HEK293 (cell line): ENCODE results near the gene PUM1.

ENCODE experiments used
- CTCF ChIA-PET: fragments of 350-600 bp; formaldehyde crosslinking; extraction: SDS; loops from one replicate; lab custom pipeline; 2021; ENCODE audit warnings: antibody characterized with exemption; lab: Yijun Ruan, JAX
- POLR2A ChIA-PET: fragments of 300-600 bp; formaldehyde crosslinking; extraction: SDS; loops from one replicate; lab custom pipeline; 2020; ENCODE audit warnings: antibody characterized with exemption, inconsistent platforms; lab: Yijun Ruan, JAX
- H3K27ac ChIP-seq: fragments of 200-500 bp; sonication (Bioruptor generic); 2 replicates; pipeline ENCODE4 v1.5.1; 2014; ENCODE audit warnings: low read depth, low read length, control low read depth, inconsistent platforms; ENCODE audit errors: extremely low read depth
- H3K36me3 ChIP-seq, 2 experiments: fragments of 200-500 bp in 1 of 2; sonication (Bioruptor generic) in 1 of 2; 1 replicate in 1 of 2; 2 replicates in 1 of 2; pipeline ENCODE4 v1.5.1; 2014 to 2017; ENCODE audit warnings: inconsistent platforms in 2 of 2, low read length in 2 of 2; ENCODE audit not compliant: control insufficient read depth in 2 of 2, insufficient read depth in 1 of 2
- H3K4me1 ChIP-seq: fragments of 200-500 bp; sonication (Bioruptor generic); 2 replicates; pipeline ENCODE4 v1.5.1; 2014; ENCODE audit warnings: mild to moderate bottlenecking, low read length, inconsistent platforms; ENCODE audit not compliant: control insufficient read depth, insufficient read depth
- H3K4me3 ChIP-seq: 2 replicates; pipeline ENCODE4 v1.5.1; 2011; ENCODE audit warnings: low read depth, mild to moderate bottlenecking, control low read depth, low read length, moderate library complexity
- H3K9me3 ChIP-seq: fragments of 200-500 bp; sonication (Bioruptor generic); 2 replicates; pipeline ENCODE4 v1.5.1; 2014; ENCODE audit warnings: low read depth, low read length, inconsistent platforms; ENCODE audit not compliant: control insufficient read depth, insufficient read depth
- FEZF1 ChIP-seq: fragments of 450-650 bp; formaldehyde crosslinking; IDR thresholded peaks from 2 replicates; pipeline ENCODE4 v1.5.1; 2016; ENCODE audit warnings: missing biosample characterization, missing genetic modification characterization
- GLIS1 ChIP-seq: fragments of 450-650 bp; formaldehyde crosslinking; IDR thresholded peaks from 2 replicates; pipeline ENCODE4 v1.5.1; 2016; ENCODE audit warnings: missing biosample characterization, missing genetic modification characterization
- HOXA7 ChIP-seq: sonication (generic); formaldehyde crosslinking; IDR thresholded peaks from 2 replicates; pipeline ENCODE4 v1.8.1; 2022; ENCODE audit warnings: missing genetic modification reagents, borderline replicate concordance
- PRDM1 ChIP-seq: fragments of 450-650 bp; formaldehyde crosslinking; IDR thresholded peaks from 2 replicates; pipeline ENCODE4; 2016; ENCODE audit warnings: missing biosample characterization, missing genetic modification characterization
- SALL2 ChIP-seq: fragments of 450-650 bp; formaldehyde crosslinking; IDR thresholded peaks from 2 replicates; pipeline ENCODE4 v1.5.0; 2017; ENCODE audit warnings: missing biosample characterization, mild to moderate bottlenecking, missing genetic modification characterization, borderline replicate concordance
- TCF7L2 ChIP-seq: IDR thresholded peaks from 2 replicates; pipeline ENCODE4 v1.6.1; 2011; ENCODE audit warnings: low read depth, mild to moderate bottlenecking, inconsistent platforms, low read length, moderate library complexity, borderline replicate concordance
- ZEB2 ChIP-seq: fragments of 450-650 bp; formaldehyde crosslinking; IDR thresholded peaks from 2 replicates; pipeline ENCODE4 v1.5.1; 2016; ENCODE audit warnings: missing biosample characterization, missing genetic modification characterization
- ZFP37 ChIP-seq: fragments of 450-650 bp; formaldehyde crosslinking; IDR thresholded peaks from 2 replicates; pipeline ENCODE4 v1.5.1; 2016; ENCODE audit warnings: missing biosample characterization, missing genetic modification characterization
- ZNF114 ChIP-seq: fragments of 450-650 bp; formaldehyde crosslinking; IDR thresholded peaks from 2 replicates; pipeline ENCODE4 v1.5.0; 2017; ENCODE audit warnings: missing biosample characterization, missing genetic modification characterization
- ZNF248 ChIP-seq: fragments of 450-650 bp; formaldehyde crosslinking; IDR thresholded peaks from 2 replicates; pipeline ENCODE4 v1.5.1; 2017; ENCODE audit warnings: missing biosample characterization, missing genetic modification characterization
- ZNF274 ChIP-seq, 2 experiments: fragments of 200-500 bp in 1 of 2; fragments of 450-650 bp in 1 of 2; sonication (Bioruptor generic) in 1 of 2; formaldehyde crosslinking in 1 of 2; IDR thresholded peaks; 2 replicates each; pipeline versions ENCODE4 v1.5.1 to v1.6.1; 2014 to 2016; ENCODE audit warnings: borderline replicate concordance in 1 of 2, inconsistent platforms in 1 of 2, low read length in 1 of 2, missing biosample characterization in 1 of 2, missing genetic modification characterization in 1 of 2
- ZNF610 ChIP-seq: fragments of 450-650 bp; formaldehyde crosslinking; IDR thresholded peaks from 2 replicates; pipeline ENCODE4 v1.5.1; 2016; ENCODE audit warnings: missing biosample characterization, missing genetic modification characterization, borderline replicate concordance
- TF ChIP-seq, protein P1 (sequence below): fragments of 450-650 bp; formaldehyde crosslinking; IDR thresholded peaks from 2 replicates; pipeline ENCODE4 v1.5.1; 2017; ENCODE audit warnings: missing biosample characterization, missing genetic modification characterization
- TF ChIP-seq, protein P2 (sequence below): fragments of 450-650 bp; formaldehyde crosslinking; IDR thresholded peaks from 2 replicates; pipeline ENCODE4 v1.5.1; 2016; ENCODE audit warnings: missing biosample characterization, missing genetic modification characterization
- TF ChIP-seq, protein P3 (sequence below): fragments of 450-650 bp; IDR thresholded peaks from 2 replicates; pipeline ENCODE4 v1.5.1; 2018; ENCODE audit warnings: missing biosample characterization, missing genetic modification characterization
- TF ChIP-seq, protein P4 (sequence below): fragments of 450-650 bp; formaldehyde crosslinking; IDR thresholded peaks from 2 replicates; pipeline ENCODE4 v1.5.1; 2017; ENCODE audit warnings: missing biosample characterization, mild to moderate bottlenecking, missing genetic modification characterization, moderate library complexity
- TF ChIP-seq, protein P5 (sequence below): fragments of 450-650 bp; formaldehyde crosslinking; IDR thresholded peaks from 2 replicates; pipeline ENCODE4 v1.5.1; 2016; ENCODE audit warnings: missing biosample characterization, missing genetic modification characterization
- TF ChIP-seq, protein P6 (sequence below): fragments of 450-650 bp; IDR thresholded peaks from 2 replicates; pipeline ENCODE4 v1.5.1; 2018; ENCODE audit warnings: missing biosample characterization, mild to moderate bottlenecking, missing genetic modification characterization

Gene PUM1

DNA sequence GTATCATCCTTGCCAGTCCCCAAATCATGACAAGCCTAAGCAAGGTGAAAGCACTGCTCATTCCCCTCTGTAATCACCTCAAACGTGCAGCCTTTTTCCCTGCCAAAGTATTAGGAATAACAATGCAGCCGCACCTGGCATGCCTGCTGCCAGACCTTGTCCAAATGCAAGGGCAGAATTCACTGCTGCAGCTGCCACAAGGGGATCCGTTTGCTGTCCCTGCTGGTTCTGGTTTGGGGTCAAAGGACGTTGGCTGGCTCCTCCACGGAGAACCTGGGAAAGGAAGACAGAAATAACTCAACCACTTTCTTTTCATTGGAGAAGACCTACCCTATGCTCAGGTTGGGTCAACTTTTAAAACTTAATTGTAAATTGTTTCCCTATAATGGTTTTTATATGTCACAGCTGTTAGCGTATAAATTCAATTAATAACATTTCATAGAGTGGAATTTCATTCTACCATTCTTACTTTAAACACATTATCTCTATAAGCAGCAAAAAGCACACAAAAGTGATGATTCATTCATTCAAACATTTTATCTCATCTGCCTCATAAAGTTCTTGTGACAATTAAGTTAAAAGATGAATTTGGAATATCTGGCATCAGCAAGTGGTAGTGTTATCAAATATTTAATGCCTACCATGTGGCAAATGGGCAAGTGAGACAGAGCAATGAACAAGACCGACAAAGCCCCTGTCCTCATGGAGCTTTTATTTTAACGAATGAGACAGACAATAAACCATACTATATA is 97.1 kb downstream of the PUM1 start:
- TF ChIP-seq, protein P1, sequence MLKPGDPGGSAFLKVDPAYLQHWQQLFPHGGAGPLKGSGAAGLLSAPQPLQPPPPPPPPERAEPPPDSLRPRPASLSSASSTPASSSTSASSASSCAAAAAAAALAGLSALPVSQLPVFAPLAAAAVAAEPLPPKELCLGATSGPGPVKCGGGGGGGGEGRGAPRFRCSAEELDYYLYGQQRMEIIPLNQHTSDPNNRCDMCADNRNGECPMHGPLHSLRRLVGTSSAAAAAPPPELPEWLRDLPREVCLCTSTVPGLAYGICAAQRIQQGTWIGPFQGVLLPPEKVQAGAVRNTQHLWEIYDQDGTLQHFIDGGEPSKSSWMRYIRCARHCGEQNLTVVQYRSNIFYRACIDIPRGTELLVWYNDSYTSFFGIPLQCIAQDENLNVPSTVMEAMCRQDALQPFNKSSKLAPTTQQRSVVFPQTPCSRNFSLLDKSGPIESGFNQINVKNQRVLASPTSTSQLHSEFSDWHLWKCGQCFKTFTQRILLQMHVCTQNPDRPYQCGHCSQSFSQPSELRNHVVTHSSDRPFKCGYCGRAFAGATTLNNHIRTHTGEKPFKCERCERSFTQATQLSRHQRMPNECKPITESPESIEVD = peak; percentile 56; the same call in 1 of the 2 replicates
- TF ChIP-seq, protein P2, sequence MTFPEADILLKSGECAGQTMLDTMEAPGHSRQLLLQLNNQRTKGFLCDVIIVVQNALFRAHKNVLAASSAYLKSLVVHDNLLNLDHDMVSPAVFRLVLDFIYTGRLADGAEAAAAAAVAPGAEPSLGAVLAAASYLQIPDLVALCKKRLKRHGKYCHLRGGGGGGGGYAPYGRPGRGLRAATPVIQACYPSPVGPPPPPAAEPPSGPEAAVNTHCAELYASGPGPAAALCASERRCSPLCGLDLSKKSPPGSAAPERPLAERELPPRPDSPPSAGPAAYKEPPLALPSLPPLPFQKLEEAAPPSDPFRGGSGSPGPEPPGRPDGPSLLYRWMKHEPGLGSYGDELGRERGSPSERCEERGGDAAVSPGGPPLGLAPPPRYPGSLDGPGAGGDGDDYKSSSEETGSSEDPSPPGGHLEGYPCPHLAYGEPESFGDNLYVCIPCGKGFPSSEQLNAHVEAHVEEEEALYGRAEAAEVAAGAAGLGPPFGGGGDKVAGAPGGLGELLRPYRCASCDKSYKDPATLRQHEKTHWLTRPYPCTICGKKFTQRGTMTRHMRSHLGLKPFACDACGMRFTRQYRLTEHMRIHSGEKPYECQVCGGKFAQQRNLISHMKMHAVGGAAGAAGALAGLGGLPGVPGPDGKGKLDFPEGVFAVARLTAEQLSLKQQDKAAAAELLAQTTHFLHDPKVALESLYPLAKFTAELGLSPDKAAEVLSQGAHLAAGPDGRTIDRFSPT (tag by site-specific recombination) = 0 out of 2 replicates have a peak, but pooled peaks have one; percentile 11
- TF ChIP-seq GLIS1 (tag by site-specific recombination) (no peak), PRDM1 (tag by site-specific recombination) (0 out of 2 replicates have a peak, but pooled peaks have one; percentile 6), FEZF1 (tag by site-specific recombination) (peak; percentile 28; the same call in 1 of the 2 replicates), ZEB2 (tag by site-specific recombination) (no peak), SALL2 (tag by site-specific recombination) (no peak), ZNF248 (tag by site-specific recombination) (no peak), ZNF610 (tag by site-specific recombination) (no peak), ZNF114 (tag by site-specific recombination) (no peak)
- TF ChIP-seq, protein P3, sequence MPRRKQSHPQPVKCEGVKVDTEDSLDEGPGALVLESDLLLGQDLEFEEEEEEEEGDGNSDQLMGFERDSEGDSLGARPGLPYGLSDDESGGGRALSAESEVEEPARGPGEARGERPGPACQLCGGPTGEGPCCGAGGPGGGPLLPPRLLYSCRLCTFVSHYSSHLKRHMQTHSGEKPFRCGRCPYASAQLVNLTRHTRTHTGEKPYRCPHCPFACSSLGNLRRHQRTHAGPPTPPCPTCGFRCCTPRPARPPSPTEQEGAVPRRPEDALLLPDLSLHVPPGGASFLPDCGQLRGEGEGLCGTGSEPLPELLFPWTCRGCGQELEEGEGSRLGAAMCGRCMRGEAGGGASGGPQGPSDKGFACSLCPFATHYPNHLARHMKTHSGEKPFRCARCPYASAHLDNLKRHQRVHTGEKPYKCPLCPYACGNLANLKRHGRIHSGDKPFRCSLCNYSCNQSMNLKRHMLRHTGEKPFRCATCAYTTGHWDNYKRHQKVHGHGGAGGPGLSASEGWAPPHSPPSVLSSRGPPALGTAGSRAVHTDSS (tag by site-specific recombination) = no peak
- TF ChIP-seq, protein P4, sequence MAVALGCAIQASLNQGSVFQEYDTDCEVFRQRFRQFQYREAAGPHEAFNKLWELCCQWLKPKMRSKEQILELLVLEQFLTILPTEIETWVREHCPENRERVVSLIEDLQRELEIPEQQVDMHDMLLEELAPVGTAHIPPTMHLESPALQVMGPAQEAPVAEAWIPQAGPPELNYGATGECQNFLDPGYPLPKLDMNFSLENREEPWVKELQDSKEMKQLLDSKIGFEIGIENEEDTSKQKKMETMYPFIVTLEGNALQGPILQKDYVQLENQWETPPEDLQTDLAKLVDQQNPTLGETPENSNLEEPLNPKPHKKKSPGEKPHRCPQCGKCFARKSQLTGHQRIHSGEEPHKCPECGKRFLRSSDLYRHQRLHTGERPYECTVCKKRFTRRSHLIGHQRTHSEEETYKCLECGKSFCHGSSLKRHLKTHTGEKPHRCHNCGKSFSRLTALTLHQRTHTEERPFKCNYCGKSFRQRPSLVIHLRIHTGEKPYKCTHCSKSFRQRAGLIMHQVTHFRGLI (tag by site-specific recombination) = no peak
- H3K9me3 ChIP-seq = no peaks in the 10 kb centered on the region
- H3K4me3 ChIP-seq = no peak overlapping the region
- H3K4me1 ChIP-seq = peaks cover 9% of the 10 kb centered on the region; the same call in 1 of the 2 replicates
- ChIA-PET CTCF (no interaction called here), POLR2A (interaction anchor here (0.6 kb wide), 1 partner anchor 234 kb away, joined by 4 read pairs; no protein-coding TSS in a partner anchor)
- peaks cover 35 to 88% of the 10 kb centered on the region in 2 experiments for H3K36me3 ChIP-seq
- H3K27ac ChIP-seq = no peak overlapping the region

DNA sequence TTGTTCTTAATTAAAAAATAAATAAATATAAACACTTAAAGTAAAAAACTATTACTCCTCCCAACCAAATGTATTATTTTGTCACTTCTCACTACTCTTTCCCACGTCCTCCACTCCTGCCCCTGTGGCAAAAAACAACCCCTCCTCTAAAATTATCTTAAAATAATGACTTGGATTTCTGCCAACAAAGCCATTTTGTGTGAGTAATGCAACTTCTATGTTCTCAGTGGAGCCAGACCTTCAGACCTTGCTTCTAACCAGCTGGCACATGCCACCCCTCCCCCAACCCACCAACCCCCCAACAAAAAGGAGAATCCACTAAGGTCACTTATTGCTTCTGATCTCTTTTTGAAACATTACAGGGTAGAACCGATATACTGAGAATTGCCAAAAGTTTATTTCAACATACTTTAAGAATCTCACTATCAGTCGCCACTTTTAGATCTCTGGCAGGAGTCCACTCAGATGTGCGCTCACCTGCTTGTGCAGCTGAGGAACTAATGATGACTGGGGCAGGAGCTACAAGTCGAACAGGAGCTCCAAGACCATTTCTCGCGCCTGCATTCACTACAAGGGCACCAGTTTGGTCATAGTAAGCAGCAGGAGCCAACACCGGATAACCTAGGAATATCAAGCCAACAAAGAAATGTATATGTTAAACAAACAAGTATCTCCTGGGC is 98.7 kb downstream of the PUM1 start:
- Histone ChIP-seq H3K36me3 (peaks cover 39 to 98% of the 10 kb centered on the region in 2 experiments), H3K4me1 (peaks cover 9% of the 10 kb centered on the region; the same call in 1 of the 2 replicates), H3K9me3 (no peaks in the 10 kb centered on the region), H3K4me3 (no peak overlapping the region), H3K27ac (0 out of 2 replicates have a peak overlapping the region, but pooled peaks have one; percentile 13)
- ChIA-PET POLR2A (interaction anchor here (0.8 kb wide), 1 partner anchor 239 kb away, joined by 3 read pairs; no protein-coding TSS in a partner anchor), CTCF (interaction anchor here (0.8 to 0.9 kb wide), 3 partner anchors 9 to 14 kb away, joined by 3 read pairs; no protein-coding TSS in a partner anchor)
- TF ChIP-seq, protein P5, sequence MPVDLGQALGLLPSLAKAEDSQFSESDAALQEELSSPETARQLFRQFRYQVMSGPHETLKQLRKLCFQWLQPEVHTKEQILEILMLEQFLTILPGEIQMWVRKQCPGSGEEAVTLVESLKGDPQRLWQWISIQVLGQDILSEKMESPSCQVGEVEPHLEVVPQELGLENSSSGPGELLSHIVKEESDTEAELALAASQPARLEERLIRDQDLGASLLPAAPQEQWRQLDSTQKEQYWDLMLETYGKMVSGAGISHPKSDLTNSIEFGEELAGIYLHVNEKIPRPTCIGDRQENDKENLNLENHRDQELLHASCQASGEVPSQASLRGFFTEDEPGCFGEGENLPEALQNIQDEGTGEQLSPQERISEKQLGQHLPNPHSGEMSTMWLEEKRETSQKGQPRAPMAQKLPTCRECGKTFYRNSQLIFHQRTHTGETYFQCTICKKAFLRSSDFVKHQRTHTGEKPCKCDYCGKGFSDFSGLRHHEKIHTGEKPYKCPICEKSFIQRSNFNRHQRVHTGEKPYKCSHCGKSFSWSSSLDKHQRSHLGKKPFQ (tag by site-specific recombination) = peak; percentile 48
- TF ChIP-seq, protein P1 = peak; percentile 74
- no peak for TF ChIP-seq TCF7L2
- TF ChIP-seq ZNF274 (IDR thresholded peaks at IDR 0.05; ENCODE audit: low read length) = no peak
- no peak for TF ChIP-seq ZNF274 (tag by site-specific recombination; IDR thresholded peaks at IDR 0.05; ENCODE audit: borderline replicate concordance)
- 0 out of 2 replicates have a peak, but pooled peaks have one; percentile 19 for TF ChIP-seq ZFP37 (tag by site-specific recombination)
- TF ChIP-seq HOXA7 (CRISPR knock-in tag) = no peak
- TF ChIP-seq, protein P6, sequence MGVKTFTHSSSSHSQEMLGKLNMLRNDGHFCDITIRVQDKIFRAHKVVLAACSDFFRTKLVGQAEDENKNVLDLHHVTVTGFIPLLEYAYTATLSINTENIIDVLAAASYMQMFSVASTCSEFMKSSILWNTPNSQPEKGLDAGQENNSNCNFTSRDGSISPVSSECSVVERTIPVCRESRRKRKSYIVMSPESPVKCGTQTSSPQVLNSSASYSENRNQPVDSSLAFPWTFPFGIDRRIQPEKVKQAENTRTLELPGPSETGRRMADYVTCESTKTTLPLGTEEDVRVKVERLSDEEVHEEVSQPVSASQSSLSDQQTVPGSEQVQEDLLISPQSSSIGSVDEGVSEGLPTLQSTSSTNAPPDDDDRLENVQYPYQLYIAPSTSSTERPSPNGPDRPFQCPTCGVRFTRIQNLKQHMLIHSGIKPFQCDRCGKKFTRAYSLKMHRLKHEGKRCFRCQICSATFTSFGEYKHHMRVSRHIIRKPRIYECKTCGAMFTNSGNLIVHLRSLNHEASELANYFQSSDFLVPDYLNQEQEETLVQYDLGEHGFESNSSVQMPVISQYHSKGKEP = peak; percentile 53; the same call in 1 of the 2 replicates
